GM12891 (cell line): Measurements from ENCODE around the gene GRK3.
"Not testable (repeated sequence)": the region's sequence is repeated elsewhere in the genome, so short reads cannot be mapped to it uniquely, and the experiment has no call there.

Source experiments
- POLR2A ChIP-seq: IDR thresholded peaks from 2 replicates; pipeline ENCODE4 v1.6.1; 2011; ENCODE audit warnings: low read depth, low read length, control low read depth
- POLR2AphosphoS5 ChIP-seq: IDR thresholded peaks from 2 replicates; pipeline ENCODE4 v1.6.1; 2011; ENCODE audit warnings: low read depth, low read length, control low read depth

DNA sequence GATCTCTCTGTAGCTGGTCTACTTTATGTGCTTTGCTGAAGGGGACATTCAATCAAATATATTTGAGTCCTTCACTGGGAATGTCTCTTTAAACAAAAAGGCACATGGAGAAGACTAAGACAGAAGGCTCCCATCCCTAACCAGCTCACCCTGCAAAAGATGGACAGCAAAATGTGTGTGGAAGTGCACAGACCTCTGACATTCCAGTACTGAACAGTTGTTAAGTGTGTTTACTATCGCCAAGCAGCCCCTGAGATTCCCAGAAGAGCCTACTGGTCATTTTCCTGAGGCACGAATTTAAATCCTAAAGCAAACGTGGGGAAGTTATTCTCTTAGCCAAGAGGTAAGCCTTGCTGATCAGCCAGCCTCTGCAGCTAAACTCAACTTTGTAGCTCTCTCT is 50.3 kb downstream of the GRK3 start:
- not testable (repeated sequence) for TF ChIP-seq POLR2AphosphoS5, POLR2A
